Measurements from ENCODE around the gene BEGAIN. TPM values are rescaled to one million over a fixed set of nuclear protein-coding genes. Genes with fewer than 3 reads are reported as not detected.
A peak's percentile ranks its signal among the peaks of the same experiment; 100 is the strongest.

The BEGAIN gene
- total and polyA plus RNA-seq, 2 of the 8 experiments (the other 6 are each of a cell fraction or from before 2014, with no cell fraction given) = 2.9 to 3.0 TPM

GRCh38 chr14:100566586-100566985 lies 20.6 kb downstream of the BEGAIN start:
- peak overlapping the region; percentile 60; the same call in 1 of the 2 replicates for H2BK12ac ChIP-seq (ENCODE audit: low read depth, low read length)
- H4K8ac ChIP-seq (ENCODE audit: extremely low read depth, insufficient read depth, low read length) = no peak overlapping the region; the same call in 1 of the 2 replicates
- H2BK15ac ChIP-seq (ENCODE audit: low read length) = 0 out of 2 replicates have a peak overlapping the region, but pooled peaks have one; percentile 16
- no peak overlapping the region for H3K56ac ChIP-seq (replicated peaks; ENCODE audit: insufficient read length, low read depth, low read length)
- no peak overlapping the region for H3K14ac ChIP-seq (ENCODE audit: insufficient read length)
- H3K4me2 ChIP-seq (ENCODE audit: insufficient read depth in 1 of 2, low read depth in 2 of 2, low read length in 2 of 2) = peak overlapping the region; percentile 71 to 91; a peak in 3 of 4 replicates
- H2BK5ac ChIP-seq (ENCODE audit: low read depth, low read length) = no peak overlapping the region
- H3K27me3 ChIP-seq (replicated peaks in 1 of 4; ENCODE audit: control insufficient read depth in 3 of 4, extremely low read depth in 1 of 4, insufficient read depth in 3 of 4, low read length in 3 of 4) = peaks cover 23 to 47% (median 41%) of the 10 kb centered on the region in 4 experiments
- H3K9me3 ChIP-seq (ENCODE audit: insufficient read depth in 2 of 2, low read depth in 1 of 2, low read length in 1 of 2) = no peaks in the 10 kb centered on the region
- no peak overlapping the region for H4K5ac ChIP-seq (ENCODE audit: insufficient read length, low read depth, low read length)
- H2AK5ac ChIP-seq (ENCODE audit: low read depth, low read length) = peak overlapping the region; percentile 39; the same call in 1 of the 2 replicates
- no peak for DNase-seq (ENCODE audit: low read depth in 1 of 2, low spot score in 2 of 2)
- no peaks in the 10 kb centered on the region for H4K20me1 ChIP-seq (replicated peaks in 1 of 2; ENCODE audit: control insufficient read depth in 1 of 2, insufficient read depth in 2 of 2, low read length in 2 of 2)
- peak overlapping the region; percentile 21 for H3K4ac ChIP-seq (replicated peaks; ENCODE audit: insufficient read length, low read depth, low read length)
- peaks cover 7% of the 10 kb centered on the region; the same call in 1 of the 2 replicates for H3K23me2 ChIP-seq (ENCODE audit: low read depth, low read length)
- H3K9ac ChIP-seq (replicated peaks in 1 of 4; ENCODE audit: extremely low read depth in 1 of 4, low read depth in 3 of 4, low read length in 3 of 4) = no peak overlapping the region
- H3K79me2 ChIP-seq (ENCODE audit: control insufficient read depth in 1 of 2, insufficient read depth in 2 of 2, low read length in 2 of 2) = no peaks in the 10 kb centered on the region
- H3K36me3 ChIP-seq (ENCODE audit: control insufficient read depth in 2 of 4, insufficient read depth in 4 of 4, low read length in 3 of 4) = no peaks in the 10 kb centered on the region; a peak in 1 of 8 replicates
- no peak overlapping the region for H2BK20ac ChIP-seq (ENCODE audit: low read length)
- CTCF ChIA-PET (ENCODE audit: partially characterized antibody) = interaction anchor here (0.8 to 1.2 kb wide), 2 partner anchors 9 to 484 kb away, joined by 3 to 6 read pairs; no protein-coding TSS in a partner anchor
- no peak overlapping the region for H3K23ac ChIP-seq (ENCODE audit: insufficient read length)
- H2AFZ ChIP-seq (ENCODE audit: low read length) = no peak overlapping the region
- H3K27ac ChIP-seq (ENCODE audit: low read depth, low read length) = no peak overlapping the region
- peak overlapping the region; percentile 19 for H4K91ac ChIP-seq (replicated peaks; ENCODE audit: insufficient read length, low read length)
- H3K4me1 ChIP-seq (replicated peaks in 1 of 4; ENCODE audit: control insufficient read depth in 3 of 4, insufficient read depth in 4 of 4, low read length in 3 of 4) = peaks cover 0 to 20% (median 15%) of the 10 kb centered on the region in 4 experiments; a peak in 6 of 7 replicates
- POLR2A ChIA-PET (ENCODE audit: partially characterized antibody) = interaction anchor here (0.7 kb wide), 1 partner anchor 260 kb away, joined by 3 read pairs; the partner anchor contains the start of gene SLC25A29
- peak overlapping the region in 3 of 4 experiments; percentile 32 to 73 (median 36); a peak in 4 of 8 replicates for H3K4me3 ChIP-seq (ENCODE audit: extremely low read depth in 1 of 4, insufficient read depth in 2 of 4, low read depth in 3 of 4, low read length in 4 of 4)
- no peak overlapping the region for H3K18ac ChIP-seq (ENCODE audit: extremely low read depth, low read length)
- no peaks in the 10 kb centered on the region for H3K79me1 ChIP-seq (ENCODE audit: low read depth, low read length)
- 79% methylated on average over 4 of the region's 4 CpGs; no CpG with 5 or more reads in 1 of the 2 experiments for whole genome bisulfite sequencing, 2 experiments (ENCODE audit: extremely low coverage in 1 of 2, insufficient coverage in 1 of 2, insufficient read length in 1 of 2, insufficient replicate concordance in 2 of 2, low coverage in 1 of 2, low lambda C conversion rate in 2 of 2, missing lambda C conversion rate in 1 of 2)
- no peak for FAIRE-seq
- H2BK120ac ChIP-seq (replicated peaks; ENCODE audit: low read depth, low read length) = no peak overlapping the region
- no peak for TF ChIP-seq TAF1 (IDR thresholded peaks at IDR 0.05; ENCODE audit: low read depth, low read length)
- TF ChIP-seq HDAC6 (IDR thresholded peaks at IDR 0.05; ENCODE audit: low read depth, low read length) = no peak
- TF ChIP-seq SP4 (IDR thresholded peaks at IDR 0.05; ENCODE audit: low read length) = no peak
- TF ChIP-seq CHD1 (IDR thresholded peaks at IDR 0.05; ENCODE audit: low read depth, low read length) = no peak
- TF ChIP-seq EGR1 (IDR thresholded peaks at IDR 0.05; ENCODE audit: borderline replicate concordance, low read depth, low read length) = no peak
- TF ChIP-seq KDM1A (IDR thresholded peaks at IDR 0.05; ENCODE audit: borderline replicate concordance, low read length) = no peak
- no peak for TF ChIP-seq EP300 (IDR thresholded peaks at IDR 0.05; ENCODE audit: borderline replicate concordance in 1 of 2, low read depth in 2 of 2, low read length in 2 of 2)
- TF ChIP-seq MAX (IDR thresholded peaks at IDR 0.05) = no peak
- no peak for TF ChIP-seq RNF2 (IDR thresholded peaks at IDR 0.05; ENCODE audit: borderline replicate concordance, low read depth, low read length, missing control alignments, poor library complexity, severe bottlenecking)
- no peak for TF ChIP-seq ASH2L (IDR thresholded peaks at IDR 0.05; ENCODE audit: low read length)
- TF ChIP-seq SIRT6 (IDR thresholded peaks at IDR 0.05; ENCODE audit: low read length) = no peak

All from H1 (cell line).